ENCODE results near the gene GRAMD4. TPM values are rescaled to one million over a fixed set of nuclear protein-coding genes. Genes with fewer than 3 reads are reported as not detected.

The GRAMD4 gene
- total and polyA plus RNA-seq, 10 of the 15 experiments (the other 5 are each of a cell fraction or from before 2014, with no cell fraction given), result 0.21 to 45.5 (median 10.6) TPM

GRCh38 chr22:46577368-46578249, 42.6 kb upstream of the GRAMD4 start:
- Histone ChIP-seq H3K9me3 (replicated peaks; ENCODE audit: control insufficient read depth, insufficient read depth, low read length) (no peaks in the 10 kb centered on the region; the same call in 2 of the 3 replicates), H3K4me2 (ENCODE audit: control insufficient read depth, insufficient read depth) (peak overlapping the region; percentile 85), H3K79me2 (ENCODE audit: control insufficient read depth, insufficient read depth, low read length) (no peaks in the 10 kb centered on the region; the same call in 1 of the 2 replicates), H3K9ac (ENCODE audit: control insufficient read depth, insufficient read depth, low read length) (peak overlapping the region; percentile 26), H3K4me3 (peak overlapping the region; percentile 77), H3K36me3 (ENCODE audit: control insufficient read depth in 2 of 2, insufficient read depth in 2 of 2, low read length in 1 of 2) (no peaks in the 10 kb centered on the region), H4K20me1 (ENCODE audit: control insufficient read depth, insufficient read depth) (no peaks in the 10 kb centered on the region), H3K4me1 (ENCODE audit: control insufficient read depth, insufficient read depth, low read length) (peaks cover 24% of the 10 kb centered on the region), H3K27me3 (replicated peaks in 1 of 2; ENCODE audit: control insufficient read depth in 2 of 2, insufficient read depth in 2 of 2, low read length in 1 of 2) (no peaks in the 10 kb centered on the region; a peak in 1 of 4 replicates), H2AFZ (ENCODE audit: control insufficient read depth, low read depth, low read length) (peak overlapping the region; percentile 46), H3K27ac (ENCODE audit: control insufficient read depth, insufficient read depth) (no peak overlapping the region)
- FAIRE-seq, result no peak
- ChIA-PET CTCF (no interaction called here), POLR2A (interaction anchor here (1.4 kb wide), 1 partner anchor 11 kb away, joined by 4 read pairs; no protein-coding TSS in a partner anchor), RAD21 (ENCODE audit: unreplicated experiment) (interaction anchor here (0.6 to 1.0 kb wide), 2 partner anchors 10 to 13 kb away, joined by 4 to 6 read pairs; no protein-coding TSS in a partner anchor), SMC1A (ENCODE audit: uncharacterized antibody, unreplicated experiment) (no interaction called here)
- no peak for DNase-seq (ENCODE audit: low read depth, low spot score)
- intact Hi-C loops (cut with micrococcal nuclease; ENCODE audit: unreplicated experiment) (loop anchor here (5.0 kb wide), 1 partner anchor 35 kb away; no protein-coding TSS in a partner anchor), in situ Hi-C loops (cut with MboI) (no loop called here)
- 31% methylated on average over 16 of the region's 65 CpGs for WGBS (ENCODE audit: insufficient coverage, insufficient replicate concordance, low lambda C conversion rate, missing lambda C conversion rate)
- BruUV-seq (replicated peaks), result TSS peak; percentile 50
- peak; percentile 38 for ATAC-seq
- TF ChIP-seq RUNX3 (IDR thresholded peaks at IDR 0.05; ENCODE audit: low read length) (no peak), SMARCA5 (IDR thresholded peaks at IDR 0.05) (0 out of 2 replicates have a peak, but pooled peaks have one; percentile 1), ZBTB33 (IDR thresholded peaks at IDR 0.05) (no peak), CHD4 (IDR thresholded peaks at IDR 0.05) (no peak), HDAC6 (IDR thresholded peaks at IDR 0.05; ENCODE audit: unreplicated experiment) (no peak), SKIL (IDR thresholded peaks at IDR 0.05; ENCODE audit: low read depth, poor library complexity, severe bottlenecking) (no peak), BACH1 (IDR thresholded peaks at IDR 0.05; ENCODE audit: borderline replicate concordance) (no peak), TCF12 (IDR thresholded peaks at IDR 0.05; ENCODE audit: low read depth, low read length) (no peak), ZZZ3 (IDR thresholded peaks at IDR 0.05; ENCODE audit: control insufficient read depth, insufficient read length, low read depth) (no peak), IKZF1 (conservative IDR thresholded peaks at IDR 0.05) (0 out of 2 replicates have a peak, but pooled peaks have one; percentile 24), RELB (IDR thresholded peaks at IDR 0.05; ENCODE audit: low read depth) (no peak), MLLT1 (IDR thresholded peaks at IDR 0.05) (no peak)
